CD4-positive, CD25-positive, alpha-beta regulatory T cell (primary cell): Measurements from ENCODE around the gene PRXL2B. TPM values are rescaled to one million over a fixed set of nuclear protein-coding genes. Genes with fewer than 3 reads are reported as not detected.

Source experiments
- ATAC-seq, 2 donors: fragments of 150-1000 bp; cut with Tn5 transposase; one replicate each; pipeline ENCODE4 v1.10.0; 2021; ENCODE audit warnings: low read depth in 2 of 2, moderate number of reproducible peaks in 2 of 2, moderate library complexity in 1 of 2
- DNase-seq, 3 donors: peaks; one replicate each; pipeline versions ENCODE4 v3.0.0 to v3.0.0-alpha.2; 2012 to 2022; ENCODE audit warnings: mixed read lengths in 1 of 3
- H3K27ac ChIP-seq: one replicate; pipeline ENCODE4 v1.7.0; 2013; ENCODE audit warnings: mild to moderate bottlenecking, low read length; ENCODE audit not compliant: insufficient read depth, poor library complexity, severe bottlenecking
- H3K27me3 ChIP-seq: one replicate; pipeline ENCODE4 v1.7.0; 2013; ENCODE audit warnings: low read length; ENCODE audit not compliant: control insufficient read depth, insufficient read depth
- H3K36me3 ChIP-seq: one replicate; pipeline ENCODE4 v1.7.0; 2013; ENCODE audit warnings: mild to moderate bottlenecking, low read length, moderate library complexity; ENCODE audit not compliant: control insufficient read depth, insufficient read depth
- H3K4me1 ChIP-seq: 2 replicates; pipeline ENCODE4 v1.7.0; 2013; ENCODE audit warnings: mild to moderate bottlenecking, low read length; ENCODE audit not compliant: insufficient read depth, control insufficient read depth, poor library complexity, severe bottlenecking
- H3K4me3 ChIP-seq: one replicate; pipeline ENCODE4 v1.7.0; 2013; ENCODE audit warnings: low read depth, mild to moderate bottlenecking, low read length, moderate library complexity
- H3K9me3 ChIP-seq, 2 experiments: 1 replicate in 1 of 2; 2 replicates in 1 of 2; pipeline ENCODE4 v1.7.0; 2013; ENCODE audit warnings: low read length in 2 of 2, mild to moderate bottlenecking in 1 of 2, moderate library complexity in 1 of 2; ENCODE audit not compliant: control insufficient read depth in 2 of 2
- H3K27ac Mint-ChIP-seq, 3 donors: one replicate each; pipeline ENCODE4 v1.8.0; 2020 to 2022; ENCODE audit warnings: mild to moderate bottlenecking in 3 of 3, mixed read lengths in 3 of 3, moderate library complexity in 2 of 3
- H3K27me3 Mint-ChIP-seq: one replicate; pipeline ENCODE4 v1.8.0; 2022; ENCODE audit warnings: mild to moderate bottlenecking, mixed read lengths
- H3K36me3 Mint-ChIP-seq: one replicate; pipeline ENCODE4 v1.8.0; 2020; ENCODE audit warnings: mixed read lengths
- H3K4me1 Mint-ChIP-seq, 4 donors: one replicate each; pipeline ENCODE4 v1.8.0; 2020 to 2022; ENCODE audit warnings: mixed read lengths in 4 of 4, mild to moderate bottlenecking in 1 of 4
- H3K4me3 Mint-ChIP-seq, 4 donors: one replicate each; pipeline ENCODE4 v1.8.0; 2020 to 2022; ENCODE audit warnings: mild to moderate bottlenecking in 4 of 4, mixed read lengths in 4 of 4, moderate library complexity in 3 of 4
- H3K9me3 Mint-ChIP-seq, 7 donors: one replicate each; pipeline ENCODE4 v1.8.0; 2020 to 2022; ENCODE audit warnings: mixed read lengths in 7 of 7, mild to moderate bottlenecking in 3 of 7, moderate library complexity in 2 of 7
- polyA plus RNA-seq, 4 donors: library from polyadenylated mRNA; unstranded; fragments of 300-500 nt; fragmentation: Illumina TruSeq; gene quantifications; one replicate each; pipeline ENCODE4 v1.2.3, GENCODE V29; 2021
- total RNA-seq: library from RNA; stranded (reverse); gene quantifications from one replicate; pipeline ENCODE4 v1.2.3, GENCODE V29; 2022

The PRXL2B gene
- total and polyA plus RNA-seq, 5 donors from 2014 or later, result 24.5 to 31.1 (median 27.1) TPM

GRCh38 chr1:2609319-2610035 lies 22.9 kb downstream of the PRXL2B start:
- no peak overlapping the region for H3K4me3 ChIP-seq
- no peaks in the 10 kb centered on the region for H3K4me1 ChIP-seq
- Mint-ChIP-seq H3K9me3 (peaks cover 0 to 14% (median 4%) of the 10 kb centered on the region in 7 donors), H3K4me3 (no peak overlapping the region), H3K27me3 (peaks cover 4% of the 10 kb centered on the region), H3K36me3 (peaks cover 4% of the 10 kb centered on the region), H3K27ac (no peak overlapping the region), H3K4me1 (peaks cover 0 to 3% (median 0%) of the 10 kb centered on the region in 4 donors)
- DNase-seq (no peak), ATAC-seq (no peak)
- H3K27ac ChIP-seq, result no peak overlapping the region
- peaks cover 8% of the 10 kb centered on the region in 2 experiments for H3K9me3 ChIP-seq
- no peaks in the 10 kb centered on the region for H3K27me3 ChIP-seq
- H3K36me3 ChIP-seq, result no peaks in the 10 kb centered on the region

- Mint-ChIP-seq H3K27me3 (peaks cover 6% of the 10 kb centered on the region), H3K4me3 (no peak overlapping the region), H3K4me1 (peaks cover 0 to 3% (median under 1%) of the 10 kb centered on the region in 4 donors), H3K27ac (no peak overlapping the region), H3K9me3 (peaks cover 0 to 21% (median 8%) of the 10 kb centered on the region in 7 donors), H3K36me3 (peaks cover 5% of the 10 kb centered on the region)
- ATAC-seq (no peak), DNase-seq (peak in 1 of 3 donors; percentile 0)
- Histone ChIP-seq H3K36me3 (no peaks in the 10 kb centered on the region), H3K27ac (no peak overlapping the region), H3K4me3 (no peak overlapping the region), H3K27me3 (no peaks in the 10 kb centered on the region), H3K4me1 (no peaks in the 10 kb centered on the region), H3K9me3 (peaks cover 12% of the 10 kb centered on the region in 2 experiments)
These were observed 23.7 kb downstream of the PRXL2B start for GRCh38 chr1:2610036-2610959.

GRCh38 chr1:2611031-2611501 lies 24.5 kb downstream of the PRXL2B start:
- H3K36me3 ChIP-seq, result no peaks in the 10 kb centered on the region
- no peaks in the 10 kb centered on the region for H3K4me1 ChIP-seq
- no peak overlapping the region for H3K27ac ChIP-seq
- ATAC-seq (no peak), DNase-seq (peak in 1 of 3 donors; percentile 3)
- Mint-ChIP-seq H3K27ac (no peak overlapping the region), H3K27me3 (peaks cover 10% of the 10 kb centered on the region), H3K36me3 (peaks cover 8% of the 10 kb centered on the region), H3K4me1 (peaks cover 0 to 7% (median 2%) of the 10 kb centered on the region in 4 donors), H3K4me3 (no peak overlapping the region), H3K9me3 (peaks cover 0 to 26% (median 13%) of the 10 kb centered on the region in 7 donors)
- peaks cover 18% of the 10 kb centered on the region in 2 experiments for H3K9me3 ChIP-seq
- H3K4me3 ChIP-seq, result no peak overlapping the region
- H3K27me3 ChIP-seq, result no peaks in the 10 kb centered on the region

- Mint-ChIP-seq H3K4me1 (peaks cover 0 to 7% (median 2%) of the 10 kb centered on the region in 4 donors), H3K27me3 (peaks cover 10% of the 10 kb centered on the region), H3K4me3 (no peak overlapping the region), H3K36me3 (peaks cover 8% of the 10 kb centered on the region), H3K9me3 (peaks cover 0 to 34% (median 13%) of the 10 kb centered on the region in 7 donors), H3K27ac (no peak overlapping the region)
- Histone ChIP-seq H3K4me1 (no peaks in the 10 kb centered on the region), H3K27ac (no peak overlapping the region), H3K36me3 (no peaks in the 10 kb centered on the region), H3K27me3 (no peaks in the 10 kb centered on the region), H3K9me3 (peaks cover 23 to 24% of the 10 kb centered on the region in 2 experiments), H3K4me3 (no peak overlapping the region)
- ATAC-seq (no peak), DNase-seq (no peak)
These were observed 25.3 kb downstream of the PRXL2B start for GRCh38 chr1:2611621-2612437.

- ATAC-seq (no peak), DNase-seq (no peak)
- peaks cover 10% of the 10 kb centered on the region for H3K27me3 Mint-ChIP-seq
- H3K4me3 ChIP-seq, result no peak overlapping the region
- H3K27ac ChIP-seq, result no peak overlapping the region
- H3K4me1 ChIP-seq, result no peaks in the 10 kb centered on the region
- H3K27me3 ChIP-seq, result no peaks in the 10 kb centered on the region
- H3K36me3 ChIP-seq, result no peaks in the 10 kb centered on the region
- peaks cover 0 to 34% (median 13%) of the 10 kb centered on the region in 7 donors for H3K9me3 Mint-ChIP-seq
- no peak overlapping the region for H3K27ac Mint-ChIP-seq
- peaks cover 0 to 7% (median 2%) of the 10 kb centered on the region in 4 donors for H3K4me1 Mint-ChIP-seq
- no peak overlapping the region for H3K4me3 Mint-ChIP-seq
- H3K9me3 ChIP-seq, result peaks cover 23 to 24% of the 10 kb centered on the region in 2 experiments
- H3K36me3 Mint-ChIP-seq, result peaks cover 8% of the 10 kb centered on the region
These were observed 26.2 kb downstream of the PRXL2B start for GRCh38 chr1:2612591-2613365.

GRCh38 chr1:2614145-2614544 lies 27.6 kb downstream of the PRXL2B start:
- Mint-ChIP-seq H3K9me3 (peaks cover 0 to 36% (median 13%) of the 10 kb centered on the region in 7 donors), H3K27me3 (peaks cover 10% of the 10 kb centered on the region), H3K4me1 (peaks cover 0 to 7% (median 2%) of the 10 kb centered on the region in 4 donors), H3K36me3 (peaks cover 8% of the 10 kb centered on the region), H3K4me3 (no peak overlapping the region), H3K27ac (no peak overlapping the region)
- no peak for DNase-seq
- H3K27ac ChIP-seq, result no peak overlapping the region
- no peaks in the 10 kb centered on the region for H3K4me1 ChIP-seq
- H3K9me3 ChIP-seq, result peaks cover 23 to 24% of the 10 kb centered on the region in 2 experiments
- no peak overlapping the region for H3K4me3 ChIP-seq
- H3K36me3 ChIP-seq, result no peaks in the 10 kb centered on the region
- no peaks in the 10 kb centered on the region for H3K27me3 ChIP-seq
- ATAC-seq, result no peak
